ENCODE data around the gene NCAM1. TPM values are rescaled to one million over a fixed set of nuclear protein-coding genes. Genes with fewer than 3 reads are reported as not detected.

Gene NCAM1
- total RNA-seq, 1 experiment from 2014 or later, result 0.22 TPM

DNA sequence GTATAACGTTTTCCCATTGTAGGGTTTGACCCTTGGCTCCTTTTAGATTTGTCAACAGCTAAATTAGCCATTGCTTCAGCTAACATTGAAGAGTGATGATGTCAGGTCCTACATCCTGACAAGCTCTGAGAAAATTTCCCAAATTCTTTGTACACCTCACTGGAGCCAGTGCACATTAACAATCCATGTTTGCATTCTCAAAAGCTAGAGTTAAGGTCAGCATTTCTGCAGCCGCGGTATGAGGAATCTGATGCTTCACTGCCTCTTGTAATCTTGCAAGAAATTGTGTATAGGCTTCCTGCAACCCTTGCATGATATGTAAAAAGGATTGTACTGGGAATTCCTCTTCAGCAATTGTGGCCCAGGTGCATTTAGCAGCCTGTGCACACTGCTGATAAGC is 33.1 kb upstream of the NCAM1 start:
- Histone ChIP-seq H3K4me2 (ENCODE audit: low read length) (no peak overlapping the region), H3K9me2 (ENCODE audit: insufficient read depth) (no peaks in the 10 kb centered on the region), H3K4me1 (ENCODE audit: control insufficient read depth in 1 of 2, insufficient read depth in 2 of 2, low read length in 2 of 2) (no peaks in the 10 kb centered on the region), H3K27ac (ENCODE audit: low read depth, low read length) (no peak overlapping the region), H3K36me3 (ENCODE audit: control insufficient read depth in 1 of 2, insufficient read depth in 2 of 2, low read length in 2 of 2) (no peaks in the 10 kb centered on the region), H4K20me1 (ENCODE audit: insufficient read depth) (no peaks in the 10 kb centered on the region), H3K27me3 (ENCODE audit: insufficient read depth, low read length) (peaks cover 62% of the 10 kb centered on the region), H3K9me3 (ENCODE audit: control insufficient read depth in 1 of 2, insufficient read depth in 1 of 2, low read depth in 1 of 2, low read length in 2 of 2) (no peaks in the 10 kb centered on the region), H3K9ac (ENCODE audit: low read length) (no peak overlapping the region), H3K4me3 (replicated peaks in 1 of 2; ENCODE audit: low read depth in 1 of 2, low read length in 2 of 2) (no peak overlapping the region), H3K79me2 (ENCODE audit: insufficient read depth, low read length) (no peaks in the 10 kb centered on the region), H2AFZ (ENCODE audit: low read depth, low read length, poor library complexity, severe bottlenecking) (no peak overlapping the region)
- ChIA-PET RAD21 (ENCODE audit: low non-redundant PET in 1 of 2, low total read pairs in 2 of 2, uncharacterized antibody in 2 of 2, unreplicated experiment in 2 of 2) (no interaction called here), CTCF (no interaction called here), POLR2A (no interaction called here)
- no peak for TF ChIP-seq CBX3 (IDR thresholded peaks at IDR 0.05; ENCODE audit: low read depth)
- TF ChIP-seq EZH2 (IDR thresholded peaks at IDR 0.05), result no peak
- TF ChIP-seq REST (IDR thresholded peaks at IDR 0.05; ENCODE audit: low read depth), result no peak
- no peak for TF ChIP-seq TCF7L2 (IDR thresholded peaks at IDR 0.05; ENCODE audit: borderline replicate concordance, extremely low read depth, insufficient read depth, insufficient read length)
- TF ChIP-seq FOSL1 (IDR thresholded peaks at IDR 0.05; ENCODE audit: low read depth), result no peak
- no peak for TF ChIP-seq ZBTB33 (IDR thresholded peaks at IDR 0.05; ENCODE audit: extremely low read depth, insufficient replicate concordance, low read length)
- DNase-seq (ENCODE audit: low read depth, low spot score) (no peak), ATAC-seq (no peak)
- no TSS peak for BruUV-seq (replicated peaks)
- intact Hi-C loops (cut with micrococcal nuclease), result no loop called here
